Fibroblast of pulmonary artery (primary cell): ENCODE measurements around the gene PLIN5.
A peak's percentile ranks its signal among the peaks of the same experiment; 100 is the strongest.

Experiments
- DNase-seq: peaks from one replicate; pipeline ENCODE4 v3.0.0-alpha.2; 2010; ENCODE audit warnings: low read depth
- H3K4me3 ChIP-seq: replicated peaks from 2 replicates; pipeline ENCODE4 v1.5.1; 2011; ENCODE audit warnings: low read depth, mild to moderate bottlenecking, control low read depth, low read length, moderate library complexity
- TF ChIP-seq, protein P1 (sequence below): IDR thresholded peaks from 2 replicates; pipeline ENCODE4 v1.5.1; 2011; ENCODE audit warnings: mild to moderate bottlenecking, control low read depth, low read length, inconsistent platforms; ENCODE audit errors: missing control alignments

PLIN5 gene

DNA sequence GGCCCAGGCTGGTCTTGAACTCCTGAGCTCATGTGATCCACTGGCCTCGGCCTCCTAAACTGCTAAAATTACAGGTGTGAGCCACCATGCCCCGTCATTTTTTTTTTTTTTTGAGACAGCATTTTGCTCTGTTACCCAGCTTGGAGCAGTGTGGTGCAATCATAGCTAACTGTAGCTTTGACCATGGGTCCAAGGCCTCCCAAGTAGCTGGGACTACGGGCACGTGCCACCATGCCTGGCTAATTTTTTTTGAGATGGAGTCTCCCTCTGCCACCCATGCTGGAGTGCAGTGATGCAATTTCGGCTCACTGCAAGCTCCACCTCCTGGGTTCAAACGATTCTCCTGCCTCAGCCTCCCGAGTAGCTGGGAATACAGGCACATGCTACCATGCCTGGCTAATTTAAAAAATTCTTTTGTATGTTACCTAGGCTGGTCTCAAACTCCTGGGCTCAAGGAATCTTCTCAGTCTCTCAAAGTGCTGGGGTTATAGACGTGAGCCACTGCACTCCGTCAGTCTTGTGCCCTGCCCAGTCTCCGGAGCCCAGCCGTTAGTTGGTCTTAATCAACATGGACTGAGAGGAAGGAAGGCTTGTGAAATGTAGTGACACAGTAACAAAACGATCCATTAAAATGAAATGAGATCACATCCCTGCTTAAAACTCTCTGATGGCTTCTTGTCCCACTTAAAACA is 6.2 kb upstream of the PLIN5 start:
- TF ChIP-seq, protein P1, sequence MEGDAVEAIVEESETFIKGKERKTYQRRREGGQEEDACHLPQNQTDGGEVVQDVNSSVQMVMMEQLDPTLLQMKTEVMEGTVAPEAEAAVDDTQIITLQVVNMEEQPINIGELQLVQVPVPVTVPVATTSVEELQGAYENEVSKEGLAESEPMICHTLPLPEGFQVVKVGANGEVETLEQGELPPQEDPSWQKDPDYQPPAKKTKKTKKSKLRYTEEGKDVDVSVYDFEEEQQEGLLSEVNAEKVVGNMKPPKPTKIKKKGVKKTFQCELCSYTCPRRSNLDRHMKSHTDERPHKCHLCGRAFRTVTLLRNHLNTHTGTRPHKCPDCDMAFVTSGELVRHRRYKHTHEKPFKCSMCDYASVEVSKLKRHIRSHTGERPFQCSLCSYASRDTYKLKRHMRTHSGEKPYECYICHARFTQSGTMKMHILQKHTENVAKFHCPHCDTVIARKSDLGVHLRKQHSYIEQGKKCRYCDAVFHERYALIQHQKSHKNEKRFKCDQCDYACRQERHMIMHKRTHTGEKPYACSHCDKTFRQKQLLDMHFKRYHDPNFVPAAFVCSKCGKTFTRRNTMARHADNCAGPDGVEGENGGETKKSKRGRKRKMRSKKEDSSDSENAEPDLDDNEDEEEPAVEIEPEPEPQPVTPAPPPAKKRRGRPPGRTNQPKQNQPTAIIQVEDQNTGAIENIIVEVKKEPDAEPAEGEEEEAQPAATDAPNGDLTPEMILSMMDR: no peak
- no peak overlapping the region for H3K4me3 ChIP-seq
- no peak for DNase-seq

DNA sequence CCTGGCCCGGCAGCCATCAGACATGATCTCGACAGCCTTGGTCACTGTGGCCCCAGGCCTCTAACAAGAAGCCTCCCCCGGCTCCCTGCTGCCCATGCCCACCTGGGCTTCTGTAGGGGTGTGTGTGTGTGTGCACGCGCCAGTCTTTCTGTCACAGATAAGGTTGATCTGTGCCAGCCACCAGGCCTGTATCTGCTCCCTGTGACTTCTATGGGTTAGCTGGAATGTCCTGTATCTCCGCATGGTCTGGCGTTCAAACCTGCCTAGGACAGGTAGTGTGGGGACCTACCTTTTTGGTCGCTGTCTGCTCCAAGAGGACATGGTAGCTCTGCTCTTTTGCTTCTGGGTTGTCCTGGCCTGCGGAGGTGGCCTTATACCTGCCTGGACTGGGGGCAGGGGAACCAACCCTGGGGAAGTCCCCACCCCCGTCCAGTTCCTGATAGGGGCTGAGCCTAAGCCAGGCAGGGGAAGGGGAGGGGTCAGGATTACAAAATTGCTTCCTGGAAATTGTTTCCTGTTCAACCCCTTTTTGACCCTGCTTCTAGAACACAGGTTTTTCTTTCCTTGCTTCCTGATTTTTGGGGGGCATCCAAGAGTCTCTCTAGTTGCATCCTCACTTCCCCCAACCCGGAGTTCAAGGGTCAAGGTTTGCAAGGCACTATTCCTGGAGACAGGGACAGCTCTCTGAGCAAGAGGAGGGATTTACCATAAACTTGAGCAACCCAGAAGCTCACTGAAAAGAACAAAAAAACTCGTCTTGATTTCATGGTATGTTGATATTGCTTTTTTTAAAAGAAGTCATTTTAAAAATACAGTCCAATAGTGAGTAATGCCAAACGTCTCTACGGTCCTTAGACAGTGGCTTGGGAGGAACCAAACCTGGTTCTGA is 4.9 kb upstream of the PLIN5 start, which contains the start of gene LRG1:
Gene LRG1 (minus strand): TSS at position 344 of the 889 bp plus-strand sequence. CDS start 23 bp downstream, at position 321.
- DNase-seq: peak; percentile 79
- TF ChIP-seq, protein P1: no peak
- no peak within 1 kb of the TSS for H3K4me3 ChIP-seq

DNA sequence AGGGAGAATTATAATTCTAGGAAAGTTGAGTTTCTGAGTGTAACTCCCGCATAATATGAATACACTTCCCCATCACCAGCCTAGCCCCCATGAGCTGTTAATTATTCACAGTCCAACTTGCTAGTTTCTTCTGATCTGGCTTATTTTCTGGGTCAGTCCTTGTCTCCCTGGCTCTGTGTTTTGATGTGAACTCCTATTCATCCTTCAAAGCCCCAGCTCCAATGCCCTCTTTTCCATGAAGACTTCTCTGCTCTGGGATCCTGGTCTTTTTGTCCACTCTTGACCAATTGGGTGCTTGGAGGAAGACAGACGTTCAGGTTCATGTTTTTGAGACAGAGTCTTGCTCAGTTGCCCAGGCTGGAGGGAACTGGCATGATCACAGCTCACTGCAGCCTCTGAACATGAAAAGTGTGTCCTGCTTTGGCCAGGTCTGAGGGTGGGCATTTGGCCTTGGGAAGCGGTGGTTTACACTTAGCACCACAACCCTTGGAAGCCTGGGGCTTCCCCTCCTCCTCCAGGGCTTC is 4.2 kb upstream of the PLIN5 start:
- no peak overlapping the region for H3K4me3 ChIP-seq
- TF ChIP-seq, protein P1: no peak
- no peak for DNase-seq

DNA sequence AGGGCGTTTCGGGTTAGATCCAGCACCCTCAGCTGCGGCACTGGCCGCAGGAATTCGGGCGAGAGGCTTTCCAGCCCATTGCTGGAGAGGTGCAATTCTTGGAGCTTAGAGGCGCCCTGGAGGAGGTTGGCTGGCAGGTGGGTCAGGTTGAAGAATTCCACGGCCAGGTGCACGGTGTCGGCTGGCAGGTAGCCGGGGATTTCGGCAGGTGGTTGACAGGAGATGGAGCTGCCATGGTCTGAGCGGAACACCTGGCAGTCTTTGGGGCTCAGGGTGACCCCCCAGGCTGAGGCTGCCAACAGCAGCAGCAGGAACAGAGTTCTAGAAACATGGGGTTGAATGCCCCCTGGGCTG is 3.6 kb upstream of the PLIN5 start:
- no peak for DNase-seq

DNA sequence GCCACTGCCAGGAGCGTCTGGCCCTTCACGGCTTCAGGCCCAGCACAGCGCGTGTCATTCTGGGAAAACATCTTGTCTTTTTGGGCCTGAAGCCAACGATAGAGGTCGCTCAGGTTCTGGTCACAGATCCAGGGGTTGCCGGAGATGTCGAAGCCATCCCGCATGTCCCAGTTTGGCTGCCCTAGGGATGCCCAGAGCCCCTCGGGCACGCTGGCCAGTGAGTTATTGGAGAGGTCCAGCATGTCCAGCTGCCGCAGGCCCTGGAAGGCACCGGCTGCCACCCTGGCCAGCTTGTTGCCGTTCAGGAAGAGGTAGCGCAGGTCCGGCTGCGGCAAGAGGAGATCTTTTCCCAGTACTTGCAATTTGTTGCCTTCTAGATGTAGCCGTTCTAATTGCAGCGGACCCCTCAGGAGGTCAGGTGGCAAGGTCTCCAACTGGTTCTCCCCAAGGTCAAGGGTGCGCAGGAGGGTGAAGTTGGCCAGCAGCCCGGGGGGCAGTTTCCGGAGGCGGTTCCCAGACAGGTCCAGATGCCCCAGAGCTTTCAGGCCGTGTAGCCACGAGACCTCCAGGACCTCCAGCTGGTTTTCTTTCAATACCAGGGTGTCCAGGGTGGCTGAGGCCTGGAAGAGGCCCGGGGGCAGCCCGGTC is 3.1 kb upstream of the PLIN5 start:
- H3K4me3 ChIP-seq: no peak overlapping the region
- TF ChIP-seq, protein P1: no peak
- no peak for DNase-seq

More for the DNA sequence above, 3.6 kb upstream of the PLIN5 start:
- no peak overlapping the region for H3K4me3 ChIP-seq
- TF ChIP-seq, protein P1: no peak

DNA sequence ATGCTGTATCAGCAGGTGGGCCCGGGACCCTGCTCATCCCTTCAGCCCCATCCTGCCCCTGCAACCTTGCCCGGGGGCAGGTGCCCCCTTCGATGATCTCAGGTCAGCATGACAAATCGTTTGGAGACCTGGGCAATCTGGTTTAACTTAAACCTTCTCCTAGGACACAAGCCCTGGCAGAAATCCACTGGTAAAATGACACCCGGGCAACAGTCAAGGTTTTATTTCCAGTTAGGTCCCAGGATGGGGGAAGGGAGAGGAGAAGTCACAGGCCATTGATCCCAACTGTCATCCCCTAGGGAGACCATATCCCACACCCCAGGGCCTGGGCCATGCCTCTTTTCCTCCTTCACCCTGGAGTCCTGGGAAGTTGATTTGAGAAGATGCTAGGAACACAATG is 1.8 kb upstream of the PLIN5 start:
- TF ChIP-seq, protein P1: no peak
- H3K4me3 ChIP-seq: no peak overlapping the region
- DNase-seq: no peak
